Hepatocyte (in vitro differentiated cells): ENCODE data around the gene PDZD8.

Experiments
- CTCF ChIP-seq: fragments of 200-600 bp; sonication (generic); IDR thresholded peaks from 2 replicates; pipeline ENCODE4 v1.5.1; 2016; ENCODE audit warnings: antibody characterized with exemption, mild to moderate bottlenecking; ENCODE audit not compliant: poor library complexity
- EZH2phosphoT487 ChIP-seq: fragments of 200-600 bp; sonication (generic); IDR thresholded peaks from one replicate; pipeline ENCODE4 v1.6.1; 2018; ENCODE audit warnings: antibody characterized with exemption, mild to moderate bottlenecking, low read depth, moderate library complexity; ENCODE audit not compliant: unreplicated experiment, severe bottlenecking

- TF ChIP-seq CTCF (no peak), EZH2phosphoT487 (no peak)
Measured at GRCh38 chr10:117248750-117249465, 126.3 kb downstream of the PDZD8 start.
